ENCODE measurements around the gene CD38. TPM values are rescaled to one million over a fixed set of nuclear protein-coding genes. Genes with fewer than 3 reads are reported as not detected.

The CD38 gene
- total and polyA plus RNA-seq, 2 of the 13 experiments (the other 11 are each of a cell fraction or from before 2014, with no cell fraction given), result not detected

DNA sequence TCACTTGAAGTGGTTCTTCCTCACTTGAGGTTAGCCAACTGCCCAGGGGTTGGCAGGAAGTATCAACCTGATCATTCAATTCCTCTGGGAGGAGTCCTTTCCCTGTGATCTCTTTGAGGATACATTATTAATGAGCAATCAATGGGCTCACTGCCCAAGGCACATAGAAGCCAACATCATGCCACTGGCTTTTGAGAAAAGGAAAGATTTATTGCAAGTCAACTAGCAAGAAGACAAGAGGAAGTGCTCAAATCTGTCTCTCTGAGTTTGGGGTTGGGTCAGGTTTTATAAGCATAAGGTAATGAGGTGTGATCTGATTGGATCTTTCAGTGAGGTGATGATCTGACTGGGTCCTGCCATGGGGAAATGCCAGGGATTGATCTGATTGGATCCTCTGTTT, 120.8 kb downstream of the CD38 start:
- H3K4me3 ChIP-seq (replicated peaks in 1 of 3; ENCODE audit: insufficient read depth in 1 of 3, low read depth in 2 of 3, low read length in 3 of 3), result no peak overlapping the region
- no peaks in the 10 kb centered on the region for H3K4me1 ChIP-seq (ENCODE audit: insufficient read depth, low read length)
- H3K9me3 ChIP-seq (ENCODE audit: low read length), result no peaks in the 10 kb centered on the region
- intact Hi-C loops (cut with micrococcal nuclease; ENCODE audit: unreplicated experiment) (no loop called here), in situ Hi-C loops (cut with HindIII; ENCODE audit: extremely low pct_ligation_motif_present, low pct_unique_long_range_greater_than_20kb) (no loop called here)
- FAIRE-seq (no peak), ATAC-seq (no peak), DNase-seq (ENCODE audit: low spot score) (no peak)
- POLR2A ChIA-PET, result no interaction called here
- H3K36me3 ChIP-seq (replicated peaks in 1 of 2; ENCODE audit: control insufficient read depth in 1 of 2, insufficient read depth in 2 of 2, low read length in 2 of 2), result no peaks in the 10 kb centered on the region
- TF ChIP-seq MEF2D (CRISPR knock-in tag; IDR thresholded peaks at IDR 0.05) (no peak), ZNF3 (CRISPR knock-in tag; IDR thresholded peaks at IDR 0.05) (no peak), ZNF572 (CRISPR knock-in tag; IDR thresholded peaks at IDR 0.05) (no peak), SPEN (CRISPR knock-in tag; IDR thresholded peaks at IDR 0.05; ENCODE audit: low read depth) (no peak), NR2F2 (IDR thresholded peaks at IDR 0.05; ENCODE audit: borderline replicate concordance, low read depth) (no peak), GPN1 (CRISPR knock-in tag; IDR thresholded peaks at IDR 0.05; ENCODE audit: borderline replicate concordance) (no peak)
- TF ChIP-seq, protein P1, sequence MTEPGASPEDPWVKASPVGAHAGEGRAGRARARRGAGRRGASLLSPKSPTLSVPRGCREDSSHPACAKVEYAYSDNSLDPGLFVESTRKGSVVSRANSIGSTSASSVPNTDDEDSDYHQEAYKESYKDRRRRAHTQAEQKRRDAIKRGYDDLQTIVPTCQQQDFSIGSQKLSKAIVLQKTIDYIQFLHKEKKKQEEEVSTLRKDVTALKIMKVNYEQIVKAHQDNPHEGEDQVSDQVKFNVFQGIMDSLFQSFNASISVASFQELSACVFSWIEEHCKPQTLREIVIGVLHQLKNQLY (CRISPR knock-in tag; IDR thresholded peaks at IDR 0.05), result no peak
- TF ChIP-seq, protein P2, sequence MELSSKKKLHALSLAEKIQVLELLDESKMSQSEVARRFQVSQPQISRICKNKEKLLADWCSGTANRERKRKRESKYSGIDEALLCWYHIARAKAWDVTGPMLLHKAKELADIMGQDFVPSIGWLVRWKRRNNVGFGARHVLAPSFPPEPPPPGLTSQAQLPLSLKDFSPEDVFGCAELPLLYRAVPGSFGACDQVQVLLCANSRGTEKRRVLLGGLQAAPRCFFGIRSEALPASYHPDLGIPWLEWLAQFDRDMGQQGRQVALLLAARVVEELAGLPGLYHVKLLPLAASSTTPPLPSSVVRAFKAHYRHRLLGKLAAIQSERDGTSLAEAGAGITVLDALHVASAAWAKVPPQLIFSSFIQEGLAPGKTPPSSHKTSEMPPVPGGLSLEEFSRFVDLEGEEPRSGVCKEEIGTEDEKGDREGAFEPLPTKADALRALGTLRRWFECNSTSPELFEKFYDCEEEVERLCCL (CRISPR knock-in tag; IDR thresholded peaks at IDR 0.05; ENCODE audit: borderline replicate concordance), result no peak
- H3K79me2 ChIP-seq (ENCODE audit: insufficient read depth, low read length), result no peaks in the 10 kb centered on the region
- H3K9ac ChIP-seq (ENCODE audit: insufficient read depth, low read depth, low read length), result no peak overlapping the region
- H3K27me3 ChIP-seq (ENCODE audit: control insufficient read depth in 1 of 2, insufficient read depth in 2 of 2, low read length in 2 of 2), result no peaks in the 10 kb centered on the region
- no peak overlapping the region for H3K4me2 ChIP-seq (ENCODE audit: low read depth, low read length)
- CTCF ChIA-PET (ENCODE audit: low intra/inter-chr PET ratio, low total read pairs), result no interaction called here
- no peak overlapping the region for H3K27ac ChIP-seq (ENCODE audit: extremely low read length, insufficient read depth, low read length)
- H4K20me1 ChIP-seq (ENCODE audit: insufficient read depth, low read length), result no peaks in the 10 kb centered on the region
- no peak overlapping the region for H2AFZ ChIP-seq (ENCODE audit: low read length)
- no TSS peak for BruUV-seq (replicated peaks)

DNA sequence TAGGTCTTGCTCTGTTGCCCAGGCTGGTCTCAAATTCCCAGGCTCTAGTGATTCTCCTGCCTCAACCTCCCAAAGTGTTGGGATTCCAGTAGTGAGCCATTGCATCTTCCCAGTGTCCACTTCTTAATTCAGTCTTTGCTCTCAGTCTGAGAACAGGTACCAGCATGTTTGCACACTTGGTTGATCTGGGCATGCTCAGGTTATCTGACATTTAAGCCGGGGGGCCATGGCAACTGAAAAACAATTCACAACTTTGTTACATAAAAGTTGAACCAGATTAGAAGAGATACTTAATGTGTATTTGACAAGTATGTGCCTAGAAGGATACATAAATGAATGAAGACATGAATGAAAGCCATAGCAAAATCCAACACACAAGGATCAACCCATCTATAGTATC, 121.4 kb downstream of the CD38 start:
- POLR2A ChIA-PET, result no interaction called here
- FAIRE-seq, result no peak
- no TSS peak for BruUV-seq (replicated peaks)

More for the DNA sequence above, 121.4 kb downstream of the CD38 start:
- no peak overlapping the region for H2AFZ ChIP-seq (ENCODE audit: low read length)
- H3K9ac ChIP-seq (ENCODE audit: insufficient read depth, low read depth, low read length), result no peak overlapping the region
- no peaks in the 10 kb centered on the region for H3K36me3 ChIP-seq (replicated peaks in 1 of 2; ENCODE audit: control insufficient read depth in 1 of 2, insufficient read depth in 2 of 2, low read length in 2 of 2)
- intact Hi-C loops (cut with micrococcal nuclease; ENCODE audit: unreplicated experiment) (no loop called here), in situ Hi-C loops (cut with HindIII; ENCODE audit: extremely low pct_ligation_motif_present, low pct_unique_long_range_greater_than_20kb) (no loop called here)
- ATAC-seq (no peak), DNase-seq (ENCODE audit: low spot score) (no peak)
- CTCF ChIA-PET (ENCODE audit: low intra/inter-chr PET ratio, low total read pairs), result no interaction called here
- H3K27me3 ChIP-seq (ENCODE audit: control insufficient read depth in 1 of 2, insufficient read depth in 2 of 2, low read length in 2 of 2), result no peaks in the 10 kb centered on the region
- H3K79me2 ChIP-seq (ENCODE audit: insufficient read depth, low read length), result no peaks in the 10 kb centered on the region
- no peak overlapping the region for H3K27ac ChIP-seq (ENCODE audit: extremely low read length, insufficient read depth, low read length)
- H3K4me1 ChIP-seq (ENCODE audit: insufficient read depth, low read length), result no peaks in the 10 kb centered on the region
- TF ChIP-seq, protein P3, sequence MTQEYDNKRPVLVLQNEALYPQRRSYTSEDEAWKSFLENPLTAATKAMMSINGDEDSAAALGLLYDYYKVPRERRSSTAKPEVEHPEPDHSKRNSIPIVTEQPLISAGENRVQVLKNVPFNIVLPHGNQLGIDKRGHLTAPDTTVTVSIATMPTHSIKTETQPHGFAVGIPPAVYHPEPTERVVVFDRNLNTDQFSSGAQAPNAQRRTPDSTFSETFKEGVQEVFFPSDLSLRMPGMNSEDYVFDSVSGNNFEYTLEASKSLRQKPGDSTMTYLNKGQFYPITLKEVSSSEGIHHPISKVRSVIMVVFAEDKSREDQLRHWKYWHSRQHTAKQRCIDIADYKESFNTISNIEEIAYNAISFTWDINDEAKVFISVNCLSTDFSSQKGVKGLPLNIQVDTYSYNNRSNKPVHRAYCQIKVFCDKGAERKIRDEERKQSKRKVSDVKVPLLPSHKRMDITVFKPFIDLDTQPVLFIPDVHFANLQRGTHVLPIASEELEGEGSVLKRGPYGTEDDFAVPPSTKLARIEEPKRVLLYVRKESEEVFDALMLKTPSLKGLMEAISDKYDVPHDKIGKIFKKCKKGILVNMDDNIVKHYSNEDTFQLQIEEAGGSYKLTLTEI (CRISPR knock-in tag; conservative IDR thresholded peaks at IDR 0.05), result no peak
- no peaks in the 10 kb centered on the region for H4K20me1 ChIP-seq (ENCODE audit: insufficient read depth, low read length)
- WGBS (ENCODE audit: low lambda C conversion rate), result 0% methylated on average over 1 of the region's 1 CpG
- H3K4me3 ChIP-seq (replicated peaks in 1 of 3; ENCODE audit: insufficient read depth in 1 of 3, low read depth in 2 of 3, low read length in 3 of 3), result no peak overlapping the region
- no peaks in the 10 kb centered on the region for H3K9me3 ChIP-seq (ENCODE audit: low read length)
- H3K4me2 ChIP-seq (ENCODE audit: low read depth, low read length), result no peak overlapping the region
